ENCODE data around the gene C2orf72. TPM values are rescaled to one million over a fixed set of nuclear protein-coding genes. Genes with fewer than 3 reads are reported as not detected.
"Not testable (repeated sequence)": the region's sequence is repeated elsewhere in the genome, so short reads cannot be mapped to it uniquely, and the experiment has no call there.

The C2orf72 gene
- total RNA-seq, 1 donor from 2014 or later, result 5.4 TPM

DNA sequence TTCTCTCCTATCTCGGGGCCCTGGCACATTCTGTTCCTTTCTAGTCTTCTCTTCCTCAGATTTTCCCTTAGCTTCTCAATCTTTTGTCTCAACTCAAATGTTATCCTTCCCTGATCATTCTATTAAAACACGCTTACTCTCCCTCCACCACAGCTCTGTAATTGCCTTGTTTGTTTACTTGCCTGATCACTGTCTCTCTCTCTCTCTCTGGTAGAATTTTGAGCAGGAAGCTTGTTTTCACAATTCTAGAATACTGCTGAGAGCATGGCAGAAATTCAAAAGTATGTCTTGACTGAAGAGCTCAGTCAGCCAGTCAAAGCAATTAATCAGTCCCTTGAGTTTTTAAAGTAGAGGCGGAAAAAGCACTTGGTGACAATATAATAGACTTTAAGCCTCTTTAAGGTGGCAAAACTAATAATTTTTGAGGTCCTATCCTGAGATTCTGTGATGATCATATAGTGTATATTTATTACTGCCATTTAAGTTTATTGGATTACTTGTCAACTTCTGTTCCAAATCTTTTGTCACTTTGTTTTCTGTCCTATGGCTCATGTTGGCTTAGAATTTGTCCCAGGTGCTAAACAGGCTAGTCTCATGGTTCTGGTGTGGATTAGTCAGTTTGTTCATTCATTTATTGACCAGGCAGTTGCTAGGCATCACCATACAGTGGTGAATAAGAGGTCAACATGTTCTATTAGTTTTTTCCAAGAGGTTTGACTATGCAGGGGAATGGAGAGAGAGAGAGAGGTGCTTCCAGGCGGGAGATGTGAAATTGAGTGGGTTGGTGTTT lies 21.6 kb downstream of the C2orf72 start:
- TF ChIP-seq, protein P1, sequence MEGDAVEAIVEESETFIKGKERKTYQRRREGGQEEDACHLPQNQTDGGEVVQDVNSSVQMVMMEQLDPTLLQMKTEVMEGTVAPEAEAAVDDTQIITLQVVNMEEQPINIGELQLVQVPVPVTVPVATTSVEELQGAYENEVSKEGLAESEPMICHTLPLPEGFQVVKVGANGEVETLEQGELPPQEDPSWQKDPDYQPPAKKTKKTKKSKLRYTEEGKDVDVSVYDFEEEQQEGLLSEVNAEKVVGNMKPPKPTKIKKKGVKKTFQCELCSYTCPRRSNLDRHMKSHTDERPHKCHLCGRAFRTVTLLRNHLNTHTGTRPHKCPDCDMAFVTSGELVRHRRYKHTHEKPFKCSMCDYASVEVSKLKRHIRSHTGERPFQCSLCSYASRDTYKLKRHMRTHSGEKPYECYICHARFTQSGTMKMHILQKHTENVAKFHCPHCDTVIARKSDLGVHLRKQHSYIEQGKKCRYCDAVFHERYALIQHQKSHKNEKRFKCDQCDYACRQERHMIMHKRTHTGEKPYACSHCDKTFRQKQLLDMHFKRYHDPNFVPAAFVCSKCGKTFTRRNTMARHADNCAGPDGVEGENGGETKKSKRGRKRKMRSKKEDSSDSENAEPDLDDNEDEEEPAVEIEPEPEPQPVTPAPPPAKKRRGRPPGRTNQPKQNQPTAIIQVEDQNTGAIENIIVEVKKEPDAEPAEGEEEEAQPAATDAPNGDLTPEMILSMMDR (IDR thresholded peaks at IDR 0.05; ENCODE audit: unreplicated experiment), result no peak
- no peak for DNase-seq (ENCODE audit: low spot score)
- Mint-ChIP-seq H3K36me3 (ENCODE audit: low read depth, unreplicated experiment) (peaks cover 9% of the 10 kb centered on the region), H3K9me3 (ENCODE audit: unreplicated experiment) (no peaks in the 10 kb centered on the region), H3K4me3 (ENCODE audit: unreplicated experiment) (peak overlapping the region; percentile 38), H3K27ac (ENCODE audit: unreplicated experiment) (peak overlapping the region; percentile 43), H3K27me3 (ENCODE audit: unreplicated experiment) (peaks cover 6% of the 10 kb centered on the region), H3K4me1 (ENCODE audit: unreplicated experiment) (peaks cover 17% of the 10 kb centered on the region)

DNA sequence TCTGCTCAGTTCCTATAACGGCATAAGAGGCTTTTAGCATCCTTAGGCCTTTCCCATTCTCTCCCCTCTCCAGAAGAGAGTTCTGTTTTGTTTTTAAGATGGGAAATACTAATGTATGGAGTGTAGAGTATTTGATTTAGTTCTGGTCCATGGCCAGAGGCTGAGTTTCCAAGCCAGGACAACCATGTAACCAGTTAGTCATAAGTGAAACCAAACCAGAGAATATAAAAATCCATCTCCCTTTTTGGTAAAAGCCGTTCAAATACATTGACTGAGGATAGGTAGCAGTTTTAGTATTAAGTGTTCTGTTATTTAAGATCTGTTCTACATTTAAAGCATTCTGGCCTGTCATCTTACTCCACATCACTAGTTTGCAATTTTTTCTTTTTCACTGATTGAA lies 22.4 kb downstream of the C2orf72 start:
- Mint-ChIP-seq H3K27ac (ENCODE audit: unreplicated experiment) (no peak overlapping the region), H3K9me3 (ENCODE audit: unreplicated experiment) (no peaks in the 10 kb centered on the region), H3K36me3 (ENCODE audit: low read depth, unreplicated experiment) (peaks cover 9% of the 10 kb centered on the region), H3K4me1 (ENCODE audit: unreplicated experiment) (peaks cover 17% of the 10 kb centered on the region), H3K27me3 (ENCODE audit: unreplicated experiment) (peaks cover 6% of the 10 kb centered on the region), H3K4me3 (ENCODE audit: unreplicated experiment) (no peak overlapping the region)
- TF ChIP-seq, protein P1 (IDR thresholded peaks at IDR 0.05; ENCODE audit: unreplicated experiment), result no peak
- DNase-seq (ENCODE audit: low spot score), result no peak

DNA sequence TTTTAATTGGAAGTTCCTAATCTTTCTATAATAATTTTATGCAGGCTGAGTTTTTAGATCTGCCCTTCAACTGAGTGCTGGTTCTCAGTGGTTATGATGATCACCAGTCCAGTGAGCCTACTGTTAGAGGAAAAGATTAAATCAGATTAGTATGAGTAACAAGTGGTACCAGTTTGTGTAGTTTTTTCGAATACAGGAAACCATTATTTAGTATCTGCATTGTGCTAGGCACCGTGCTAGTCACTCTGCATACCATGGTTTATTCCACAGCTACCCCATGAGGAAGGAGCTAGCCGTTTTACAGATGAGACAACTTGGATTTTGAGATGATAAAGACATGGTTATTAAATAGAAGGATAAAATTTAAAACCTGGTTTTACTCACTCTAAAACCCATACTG lies 25.5 kb downstream of the C2orf72 start:
- no peaks in the 10 kb centered on the region for H3K27me3 Mint-ChIP-seq (ENCODE audit: unreplicated experiment)
- H3K9me3 Mint-ChIP-seq (ENCODE audit: unreplicated experiment), result no peaks in the 10 kb centered on the region
- DNase-seq (ENCODE audit: low spot score), result no peak
- TF ChIP-seq, protein P1 (IDR thresholded peaks at IDR 0.05; ENCODE audit: unreplicated experiment), result no peak
- H3K27ac Mint-ChIP-seq (ENCODE audit: unreplicated experiment), result no peak overlapping the region
- H3K36me3 Mint-ChIP-seq (ENCODE audit: low read depth, unreplicated experiment), result peaks cover 10% of the 10 kb centered on the region
- peaks cover 14% of the 10 kb centered on the region for H3K4me1 Mint-ChIP-seq (ENCODE audit: unreplicated experiment)
- H3K4me3 Mint-ChIP-seq (ENCODE audit: unreplicated experiment), result no peak overlapping the region

DNA sequence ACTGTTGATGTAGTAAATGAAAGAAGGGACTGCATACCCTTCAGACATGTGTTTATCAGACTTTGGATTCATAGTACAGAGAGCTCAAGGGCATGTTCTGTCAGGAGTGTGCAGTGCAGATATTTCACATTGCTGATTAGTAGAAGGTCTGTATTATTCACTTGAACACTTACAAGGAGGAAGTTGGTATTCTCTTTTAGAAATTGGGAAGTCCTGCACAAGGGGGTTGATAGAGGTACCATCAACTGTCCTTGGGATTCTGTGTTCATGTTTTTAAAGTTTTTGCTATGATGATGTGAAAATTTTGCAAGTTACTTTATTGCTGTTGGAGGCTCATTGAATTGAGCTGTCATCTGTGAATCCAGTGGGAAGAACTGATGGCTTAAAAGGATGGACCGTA lies 26.0 kb downstream of the C2orf72 start:
- no peak overlapping the region for H3K27ac Mint-ChIP-seq (ENCODE audit: unreplicated experiment)
- H3K4me3 Mint-ChIP-seq (ENCODE audit: unreplicated experiment), result no peak overlapping the region
- no peak for DNase-seq (ENCODE audit: low spot score)
- H3K27me3 Mint-ChIP-seq (ENCODE audit: unreplicated experiment), result no peaks in the 10 kb centered on the region
- TF ChIP-seq, protein P1 (IDR thresholded peaks at IDR 0.05; ENCODE audit: unreplicated experiment), result no peak
- H3K4me1 Mint-ChIP-seq (ENCODE audit: unreplicated experiment), result peaks cover 8% of the 10 kb centered on the region
- peaks cover 16% of the 10 kb centered on the region for H3K36me3 Mint-ChIP-seq (ENCODE audit: low read depth, unreplicated experiment)
- H3K9me3 Mint-ChIP-seq (ENCODE audit: unreplicated experiment), result no peaks in the 10 kb centered on the region

DNA sequence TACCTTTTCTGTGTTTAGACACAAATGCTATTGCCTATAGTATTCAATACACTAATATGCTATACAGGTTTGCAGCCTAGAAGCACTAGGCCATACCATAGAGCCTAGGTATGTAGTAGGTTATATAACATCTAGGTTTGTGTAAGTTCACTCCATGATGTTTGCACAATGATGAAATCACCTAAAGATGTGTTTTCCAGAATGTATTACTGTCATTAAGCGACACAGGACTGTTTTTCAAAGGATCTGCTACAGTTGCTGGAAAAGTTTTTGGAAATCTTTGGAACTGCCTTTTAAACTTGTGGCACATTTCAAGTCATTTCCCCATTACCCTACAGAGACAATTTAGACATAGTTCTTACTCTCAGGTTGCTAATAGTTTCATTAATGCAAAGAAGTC lies 28.6 kb downstream of the C2orf72 start:
- peaks cover 20% of the 10 kb centered on the region for H3K36me3 Mint-ChIP-seq (ENCODE audit: low read depth, unreplicated experiment)
- no peak overlapping the region for H3K4me3 Mint-ChIP-seq (ENCODE audit: unreplicated experiment)
- no peaks in the 10 kb centered on the region for H3K27me3 Mint-ChIP-seq (ENCODE audit: unreplicated experiment)
- DNase-seq (ENCODE audit: low spot score), result no peak
- no peak overlapping the region for H3K27ac Mint-ChIP-seq (ENCODE audit: unreplicated experiment)
- no peaks in the 10 kb centered on the region for H3K4me1 Mint-ChIP-seq (ENCODE audit: unreplicated experiment)
- no peaks in the 10 kb centered on the region for H3K9me3 Mint-ChIP-seq (ENCODE audit: unreplicated experiment)
- TF ChIP-seq, protein P1 (IDR thresholded peaks at IDR 0.05; ENCODE audit: unreplicated experiment), result no peak

DNA sequence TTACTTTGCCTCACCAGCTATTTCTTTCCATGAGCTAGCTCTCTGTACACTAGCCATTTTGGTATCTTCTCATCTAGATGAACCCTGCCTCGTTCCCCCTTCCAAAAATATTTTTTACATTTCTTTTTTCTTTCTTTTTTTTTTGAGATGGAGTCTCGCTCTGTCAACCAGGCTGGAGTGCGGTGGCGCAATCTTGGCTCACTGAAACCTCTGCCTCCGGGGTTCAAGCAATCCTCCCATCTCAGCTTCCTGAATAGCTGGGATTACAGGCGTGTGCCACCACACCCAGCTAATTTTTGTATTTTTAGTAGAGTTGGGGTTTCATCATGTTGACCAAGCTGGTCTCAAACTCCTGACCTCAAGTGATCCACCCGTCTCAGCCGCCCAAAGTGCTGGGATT lies 30.2 kb downstream of the C2orf72 start:
- H3K27me3 Mint-ChIP-seq (ENCODE audit: unreplicated experiment); DNase-seq (ENCODE audit: low spot score); H3K9me3 Mint-ChIP-seq (ENCODE audit: unreplicated experiment); H3K4me3 Mint-ChIP-seq (ENCODE audit: unreplicated experiment); H3K27ac Mint-ChIP-seq (ENCODE audit: unreplicated experiment); H3K4me1 Mint-ChIP-seq (ENCODE audit: unreplicated experiment): not testable (repeated sequence)
- peaks cover 11% of the 10 kb centered on the region for H3K36me3 Mint-ChIP-seq (ENCODE audit: low read depth, unreplicated experiment)
